ENCODE results near the gene C17orf67. TPM values are rescaled to one million over a fixed set of nuclear protein-coding genes. Genes with fewer than 3 reads are reported as not detected.

C17orf67 gene
- total and polyA plus RNA-seq, 4 donors = 0.19 to 1.4 (median 0.78) TPM

DNA sequence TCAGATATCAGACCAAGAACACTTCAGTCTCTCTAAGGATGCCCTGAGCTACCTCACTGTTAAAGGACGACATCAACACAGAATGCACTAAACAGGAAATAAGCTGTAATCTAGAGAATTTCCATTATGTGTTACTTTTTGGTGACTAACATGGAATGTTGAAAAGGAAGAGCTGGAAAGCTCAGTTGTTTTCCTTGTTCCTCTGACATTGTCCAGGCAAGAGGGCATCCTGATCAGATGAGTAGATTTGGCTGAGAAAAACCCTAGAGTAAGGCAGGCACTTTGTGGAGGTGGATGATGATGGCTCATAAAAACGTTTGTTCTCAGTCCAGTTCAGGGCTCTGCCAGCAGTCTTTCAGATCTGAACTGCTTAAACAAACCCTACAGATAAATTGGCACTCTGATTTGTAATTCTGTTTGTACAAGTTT lies 34.2 kb upstream of the C17orf67 start:
- no peak overlapping the region for H3K4me3 ChIP-seq (ENCODE audit: low read depth in 1 of 3, low read length in 3 of 3)
- H3K9me3 ChIP-seq (ENCODE audit: control insufficient read depth in 4 of 4, low read length in 3 of 4) = no peaks in the 10 kb centered on the region
- no peak overlapping the region for H3K9ac ChIP-seq (ENCODE audit: low read depth in 1 of 2, low read length in 2 of 2)
- DNase-seq (ENCODE audit: low spot score) = no peak
- peak overlapping the region; percentile 3 to 26 for H3K27ac ChIP-seq (ENCODE audit: low read depth in 1 of 2, low read length in 2 of 2)
- H3K27me3 ChIP-seq (ENCODE audit: control insufficient read depth in 4 of 4, insufficient read depth in 4 of 4, low read length in 3 of 4) = no peaks in the 10 kb centered on the region
- H3K4me1 ChIP-seq (ENCODE audit: control insufficient read depth in 4 of 4, insufficient read depth in 4 of 4, low read length in 3 of 4) = peaks cover 1 to 14% (median 12%) of the 10 kb centered on the region in 4 donors
- no peak for TF ChIP-seq GABPA (IDR thresholded peaks at IDR 0.05 in 1 of 2, conservative IDR thresholded peaks at IDR 0.05 in 1 of 2)
- TF ChIP-seq, protein P1, sequence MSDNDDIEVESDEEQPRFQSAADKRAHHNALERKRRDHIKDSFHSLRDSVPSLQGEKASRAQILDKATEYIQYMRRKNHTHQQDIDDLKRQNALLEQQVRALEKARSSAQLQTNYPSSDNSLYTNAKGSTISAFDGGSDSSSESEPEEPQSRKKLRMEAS (IDR thresholded peaks at IDR 0.05) = peak; percentile 57
- TF ChIP-seq TAF1 (conservative IDR thresholded peaks at IDR 0.05) = no peak
- peak in 1 of 2 donors; percentile 47 for TF ChIP-seq RAD21 (IDR thresholded peaks at IDR 0.05)
- no peak for TF ChIP-seq SP1 (IDR thresholded peaks at IDR 0.05)
- TF ChIP-seq, protein P2, sequence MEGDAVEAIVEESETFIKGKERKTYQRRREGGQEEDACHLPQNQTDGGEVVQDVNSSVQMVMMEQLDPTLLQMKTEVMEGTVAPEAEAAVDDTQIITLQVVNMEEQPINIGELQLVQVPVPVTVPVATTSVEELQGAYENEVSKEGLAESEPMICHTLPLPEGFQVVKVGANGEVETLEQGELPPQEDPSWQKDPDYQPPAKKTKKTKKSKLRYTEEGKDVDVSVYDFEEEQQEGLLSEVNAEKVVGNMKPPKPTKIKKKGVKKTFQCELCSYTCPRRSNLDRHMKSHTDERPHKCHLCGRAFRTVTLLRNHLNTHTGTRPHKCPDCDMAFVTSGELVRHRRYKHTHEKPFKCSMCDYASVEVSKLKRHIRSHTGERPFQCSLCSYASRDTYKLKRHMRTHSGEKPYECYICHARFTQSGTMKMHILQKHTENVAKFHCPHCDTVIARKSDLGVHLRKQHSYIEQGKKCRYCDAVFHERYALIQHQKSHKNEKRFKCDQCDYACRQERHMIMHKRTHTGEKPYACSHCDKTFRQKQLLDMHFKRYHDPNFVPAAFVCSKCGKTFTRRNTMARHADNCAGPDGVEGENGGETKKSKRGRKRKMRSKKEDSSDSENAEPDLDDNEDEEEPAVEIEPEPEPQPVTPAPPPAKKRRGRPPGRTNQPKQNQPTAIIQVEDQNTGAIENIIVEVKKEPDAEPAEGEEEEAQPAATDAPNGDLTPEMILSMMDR (IDR thresholded peaks at IDR 0.05; ENCODE audit: low read depth, low read length, missing input control) = peak; percentile 10
- peak; percentile 52 to 74 for TF ChIP-seq RXRA (IDR thresholded peaks at IDR 0.05)
- no peak for TF ChIP-seq HNF4G (IDR thresholded peaks at IDR 0.05)
- TF ChIP-seq FOXA2 (IDR thresholded peaks at IDR 0.05) = no peak
- peak; percentile 58 to 59 for TF ChIP-seq HNF4A (conservative IDR thresholded peaks at IDR 0.05)
- TF ChIP-seq, protein P3, sequence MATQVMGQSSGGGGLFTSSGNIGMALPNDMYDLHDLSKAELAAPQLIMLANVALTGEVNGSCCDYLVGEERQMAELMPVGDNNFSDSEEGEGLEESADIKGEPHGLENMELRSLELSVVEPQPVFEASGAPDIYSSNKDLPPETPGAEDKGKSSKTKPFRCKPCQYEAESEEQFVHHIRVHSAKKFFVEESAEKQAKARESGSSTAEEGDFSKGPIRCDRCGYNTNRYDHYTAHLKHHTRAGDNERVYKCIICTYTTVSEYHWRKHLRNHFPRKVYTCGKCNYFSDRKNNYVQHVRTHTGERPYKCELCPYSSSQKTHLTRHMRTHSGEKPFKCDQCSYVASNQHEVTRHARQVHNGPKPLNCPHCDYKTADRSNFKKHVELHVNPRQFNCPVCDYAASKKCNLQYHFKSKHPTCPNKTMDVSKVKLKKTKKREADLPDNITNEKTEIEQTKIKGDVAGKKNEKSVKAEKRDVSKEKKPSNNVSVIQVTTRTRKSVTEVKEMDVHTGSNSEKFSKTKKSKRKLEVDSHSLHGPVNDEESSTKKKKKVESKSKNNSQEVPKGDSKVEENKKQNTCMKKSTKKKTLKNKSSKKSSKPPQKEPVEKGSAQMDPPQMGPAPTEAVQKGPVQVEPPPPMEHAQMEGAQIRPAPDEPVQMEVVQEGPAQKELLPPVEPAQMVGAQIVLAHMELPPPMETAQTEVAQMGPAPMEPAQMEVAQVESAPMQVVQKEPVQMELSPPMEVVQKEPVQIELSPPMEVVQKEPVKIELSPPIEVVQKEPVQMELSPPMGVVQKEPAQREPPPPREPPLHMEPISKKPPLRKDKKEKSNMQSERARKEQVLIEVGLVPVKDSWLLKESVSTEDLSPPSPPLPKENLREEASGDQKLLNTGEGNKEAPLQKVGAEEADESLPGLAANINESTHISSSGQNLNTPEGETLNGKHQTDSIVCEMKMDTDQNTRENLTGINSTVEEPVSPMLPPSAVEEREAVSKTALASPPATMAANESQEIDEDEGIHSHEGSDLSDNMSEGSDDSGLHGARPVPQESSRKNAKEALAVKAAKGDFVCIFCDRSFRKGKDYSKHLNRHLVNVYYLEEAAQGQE (IDR thresholded peaks at IDR 0.05) = no peak
- TF ChIP-seq, protein P4, sequence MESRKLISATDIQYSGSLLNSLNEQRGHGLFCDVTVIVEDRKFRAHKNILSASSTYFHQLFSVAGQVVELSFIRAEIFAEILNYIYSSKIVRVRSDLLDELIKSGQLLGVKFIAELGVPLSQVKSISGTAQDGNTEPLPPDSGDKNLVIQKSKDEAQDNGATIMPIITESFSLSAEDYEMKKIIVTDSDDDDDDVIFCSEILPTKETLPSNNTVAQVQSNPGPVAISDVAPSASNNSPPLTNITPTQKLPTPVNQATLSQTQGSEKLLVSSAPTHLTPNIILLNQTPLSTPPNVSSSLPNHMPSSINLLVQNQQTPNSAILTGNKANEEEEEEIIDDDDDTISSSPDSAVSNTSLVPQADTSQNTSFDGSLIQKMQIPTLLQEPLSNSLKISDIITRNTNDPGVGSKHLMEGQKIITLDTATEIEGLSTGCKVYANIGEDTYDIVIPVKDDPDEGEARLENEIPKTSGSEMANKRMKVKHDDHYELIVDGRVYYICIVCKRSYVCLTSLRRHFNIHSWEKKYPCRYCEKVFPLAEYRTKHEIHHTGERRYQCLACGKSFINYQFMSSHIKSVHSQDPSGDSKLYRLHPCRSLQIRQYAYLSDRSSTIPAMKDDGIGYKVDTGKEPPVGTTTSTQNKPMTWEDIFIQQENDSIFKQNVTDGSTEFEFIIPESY (IDR thresholded peaks at IDR 0.05) = no peak
- peak in 1 of 2 donors; percentile 35 for TF ChIP-seq JUND (IDR thresholded peaks at IDR 0.05)
- TF ChIP-seq YY1 (IDR thresholded peaks at IDR 0.05) = no peak
- no peak for TF ChIP-seq NR2F2 (IDR thresholded peaks at IDR 0.05)
- peak in 1 of 2 donors; percentile 44 for TF ChIP-seq EGR1 (IDR thresholded peaks at IDR 0.05; ENCODE audit: low read depth in 2 of 2)
- TF ChIP-seq, protein P5, sequence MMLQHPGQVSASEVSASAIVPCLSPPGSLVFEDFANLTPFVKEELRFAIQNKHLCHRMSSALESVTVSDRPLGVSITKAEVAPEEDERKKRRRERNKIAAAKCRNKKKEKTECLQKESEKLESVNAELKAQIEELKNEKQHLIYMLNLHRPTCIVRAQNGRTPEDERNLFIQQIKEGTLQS (IDR thresholded peaks at IDR 0.05) = no peak
- peak; percentile 2 for TF ChIP-seq FOXA1 (IDR thresholded peaks at IDR 0.05)
- H3K36me3 ChIP-seq (ENCODE audit: control insufficient read depth in 4 of 4, insufficient read depth in 3 of 4, low read depth in 1 of 4, low read length in 3 of 4) = no peaks in the 10 kb centered on the region
- WGBS = 16% methylated on average over 2 of the region's 2 CpGs
